HG02588 (cell line): ENCODE measurements around the gene GRK3.
"Not testable (repeated sequence)": the region's sequence is repeated elsewhere in the genome, so short reads cannot be mapped to it uniquely, and the experiment has no call there.

ENCODE experiments used
- ATAC-seq: cut with Tn5 transposase; IDR thresholded peaks from one replicate; pipeline ENCODE4 v1.9.1; 2021; ENCODE audit warnings: mild to moderate bottlenecking, moderate library complexity; ENCODE audit not compliant: unreplicated experiment

GRK3 gene

GRCh38 chr22:25623851-25624250 lies 59.4 kb downstream of the GRK3 start:
- ATAC-seq: no peak

DNA sequence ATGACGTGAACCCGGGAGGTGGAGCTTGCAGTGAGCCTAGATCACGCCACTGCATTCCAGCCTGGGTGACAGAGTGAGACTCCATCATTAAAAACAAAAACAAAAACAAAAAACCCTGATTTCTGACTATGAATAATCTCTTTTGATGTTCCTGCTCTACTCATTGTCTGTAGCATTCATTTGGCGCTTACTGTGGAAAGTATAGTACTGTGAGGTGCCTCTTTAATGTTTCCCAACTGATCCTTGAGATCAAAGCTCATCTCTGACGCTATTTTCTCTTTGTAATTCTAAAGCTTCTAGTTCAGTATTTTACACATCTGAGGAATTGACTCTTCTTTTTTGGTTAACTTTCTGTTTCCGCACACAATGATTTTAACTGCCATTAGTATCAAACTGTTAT lies 60.0 kb downstream of the GRK3 start:
- no peak for ATAC-seq

GRCh38 chr22:25625747-25626623 lies 61.5 kb downstream of the GRK3 start:
- ATAC-seq: not testable (repeated sequence)

DNA sequence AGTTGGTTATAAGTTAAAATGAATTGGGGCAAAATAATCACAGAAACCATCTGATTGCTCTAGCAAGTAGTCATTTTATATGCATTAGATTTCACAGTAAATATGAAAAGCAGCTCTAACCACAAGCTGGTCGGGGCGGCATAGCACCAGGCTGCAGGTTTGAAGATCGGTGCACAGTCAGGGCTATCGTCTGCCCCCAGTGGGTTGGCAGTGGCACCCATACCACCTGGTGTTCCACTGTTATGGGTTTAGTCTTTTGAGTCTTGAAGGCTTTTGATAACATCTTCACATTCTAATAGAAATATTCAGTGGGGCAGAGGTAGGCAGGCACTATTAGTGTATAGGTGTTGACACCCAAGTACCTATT lies 62.1 kb downstream of the GRK3 start:
- no peak for ATAC-seq

DNA sequence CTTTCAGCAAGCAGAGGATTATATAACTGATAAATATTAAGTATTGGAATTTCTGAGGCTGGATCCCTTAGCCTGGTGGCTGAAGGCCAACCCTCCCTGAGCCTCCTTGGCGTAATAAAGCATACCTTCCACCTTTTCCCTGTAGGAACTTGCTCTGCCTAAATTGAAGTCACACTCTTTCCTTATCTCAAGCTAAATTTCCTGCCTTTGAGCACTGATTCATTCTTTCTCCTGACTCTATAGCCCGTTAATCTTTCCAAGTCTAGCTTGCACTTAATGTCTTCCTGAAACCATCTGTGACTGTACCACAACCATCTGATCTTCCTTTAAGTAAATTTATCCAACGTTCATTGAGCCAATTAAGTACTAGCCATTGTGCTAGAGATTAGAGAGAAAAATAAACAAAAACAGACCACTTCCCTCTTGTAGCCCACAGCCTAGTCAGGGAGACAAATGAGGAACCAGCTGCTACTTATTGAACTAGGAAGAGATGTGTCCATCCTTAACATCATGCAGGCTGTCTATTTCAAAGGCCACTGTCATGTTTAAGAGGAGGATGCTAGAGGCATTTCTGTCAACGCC lies 62.9 kb downstream of the GRK3 start:
- ATAC-seq: no peak

DNA sequence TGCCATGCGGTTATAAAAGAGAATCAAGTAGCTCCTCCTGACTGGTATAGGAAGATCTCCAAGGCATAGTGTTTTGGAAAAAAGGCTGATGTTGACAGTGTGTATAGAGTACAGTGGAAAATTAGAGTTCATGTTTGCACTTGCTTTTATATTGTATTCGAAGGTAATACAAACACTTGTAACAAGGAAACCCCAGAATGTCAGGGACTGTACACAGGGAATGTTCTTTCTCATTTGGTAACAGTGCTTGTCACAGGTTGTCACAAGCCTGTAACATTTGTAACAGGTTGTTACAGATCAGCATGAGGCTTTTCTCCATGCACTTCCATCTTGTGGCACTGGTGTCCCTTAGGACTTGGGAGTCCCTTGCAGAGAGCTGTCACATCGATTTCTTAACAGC lies 64.0 kb downstream of the GRK3 start:
- ATAC-seq: no peak

DNA sequence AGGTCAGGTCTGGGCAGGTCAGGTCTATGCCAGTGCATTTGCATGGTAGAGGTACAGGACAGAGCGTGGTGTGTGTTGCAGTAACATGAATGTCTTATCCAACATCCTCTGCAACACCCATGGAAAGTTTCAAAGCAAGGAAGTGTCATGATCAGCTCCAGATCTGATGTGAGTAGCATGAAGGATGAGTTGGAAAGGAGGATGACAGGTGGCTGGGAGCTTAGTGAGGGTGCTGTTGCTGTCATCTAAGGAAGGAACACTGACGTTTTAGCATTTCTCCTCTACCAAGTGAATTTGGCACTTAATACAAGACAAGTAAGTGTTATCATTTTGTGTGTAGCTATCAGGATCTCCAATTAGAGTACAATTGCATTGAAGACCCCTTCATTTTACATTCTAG lies 65.1 kb downstream of the GRK3 start:
- ATAC-seq: no peak

- ATAC-seq: no peak
Measured at GRCh38 chr22:25630447-25630846, 66.0 kb downstream of the GRK3 start.

DNA sequence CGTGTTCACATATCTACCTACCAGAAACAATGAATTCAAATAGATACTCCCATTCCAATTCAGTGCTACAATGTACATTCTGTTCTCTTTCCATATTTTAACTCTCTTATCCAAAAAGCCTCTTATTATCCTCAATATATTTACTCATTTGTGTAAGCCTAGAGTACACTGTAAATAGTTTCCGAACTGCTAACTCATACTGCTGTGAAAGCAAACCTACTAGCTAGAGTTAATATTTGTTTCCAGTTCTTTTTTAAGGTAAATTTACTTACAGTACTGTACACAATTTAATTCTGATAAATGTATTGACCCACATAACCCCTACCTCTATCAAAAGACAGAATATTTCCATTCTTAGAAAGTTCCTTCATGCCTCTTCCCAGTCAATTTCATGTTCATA lies 71.8 kb downstream of the GRK3 start:
- ATAC-seq: no peak

DNA sequence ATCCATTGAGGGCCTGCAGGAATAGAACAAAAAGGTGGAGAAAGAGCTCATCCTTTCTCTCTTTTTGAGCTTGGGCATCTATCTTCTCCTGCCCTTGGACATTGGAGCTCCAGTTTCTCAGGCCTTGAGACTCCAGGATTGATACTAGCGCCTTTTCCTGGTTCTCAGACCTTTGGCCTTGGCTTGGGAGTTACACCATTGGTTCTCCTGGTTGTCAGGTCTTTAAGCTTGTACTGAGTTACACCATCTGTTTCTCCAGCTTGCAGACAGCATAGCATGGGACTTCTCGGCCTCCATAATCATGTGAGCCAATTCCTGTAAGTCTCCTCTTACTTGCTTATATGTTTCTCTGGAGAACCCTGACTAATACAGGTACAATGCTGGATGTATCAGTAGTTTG lies 72.6 kb downstream of the GRK3 start:
- ATAC-seq: no peak

DNA sequence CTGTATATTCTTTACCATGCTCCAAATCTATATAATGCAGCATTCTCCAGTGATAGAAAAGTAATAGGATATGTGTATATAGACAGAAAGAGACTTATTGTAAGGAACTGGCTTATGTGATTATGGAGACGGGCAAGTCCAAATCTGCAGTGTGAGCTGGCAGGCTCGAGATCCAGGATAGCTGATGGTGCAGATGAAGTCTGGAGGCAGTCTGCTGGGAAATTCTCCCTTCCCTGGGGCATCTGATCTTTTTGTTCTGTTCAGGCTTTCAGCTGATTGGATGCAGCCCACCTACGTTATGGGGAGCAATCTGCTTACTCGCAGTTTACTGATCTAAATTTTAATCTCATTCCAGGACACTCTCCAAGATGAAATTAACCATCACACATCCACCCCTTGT lies 73.2 kb downstream of the GRK3 start:
- ATAC-seq: no peak

GRCh38 chr22:25638638-25639037 lies 74.2 kb downstream of the GRK3 start:
- ATAC-seq: no peak

- ATAC-seq: no peak
Measured at GRCh38 chr22:25641650-25642049, 77.2 kb downstream of the GRK3 start.

DNA sequence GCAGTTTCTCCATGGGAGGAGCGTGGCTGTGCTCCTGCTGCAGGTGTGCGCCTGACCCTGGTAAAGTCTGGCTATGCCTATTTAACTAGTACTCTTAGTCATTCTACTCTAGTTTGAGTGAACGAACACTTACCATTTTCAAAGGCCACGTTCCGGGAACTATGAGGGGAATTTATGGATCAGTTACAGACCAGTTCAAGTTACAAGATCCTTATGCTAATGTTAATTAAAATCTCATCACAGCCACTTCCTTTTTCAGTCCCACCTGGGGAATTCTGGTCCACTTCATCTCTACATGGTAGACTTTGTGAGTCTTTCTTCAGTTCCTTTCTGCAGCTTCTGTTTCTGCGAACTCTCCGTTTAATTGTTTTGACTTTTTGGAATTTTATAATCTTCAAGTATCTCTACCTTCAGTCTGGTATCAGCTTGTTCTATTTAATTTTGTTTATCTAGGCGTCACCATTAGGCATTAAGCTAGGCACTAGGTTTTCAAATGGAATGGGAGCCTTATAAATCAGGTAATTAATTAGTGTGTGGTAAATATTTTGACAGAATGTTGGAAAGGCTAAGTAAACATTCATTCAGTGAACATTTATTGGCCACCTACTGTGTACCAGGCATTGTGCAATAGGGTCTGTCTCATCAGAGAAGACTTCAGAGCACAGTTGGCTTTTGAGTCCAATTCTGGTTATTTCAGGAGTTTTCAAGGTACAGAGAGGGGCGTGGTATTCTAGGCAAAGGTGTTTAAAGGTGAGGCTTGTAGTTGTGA lies 78.9 kb downstream of the GRK3 start:
- ATAC-seq: no peak

- ATAC-seq: no peak
Measured at GRCh38 chr22:25644122-25644521, 79.6 kb downstream of the GRK3 start.

DNA sequence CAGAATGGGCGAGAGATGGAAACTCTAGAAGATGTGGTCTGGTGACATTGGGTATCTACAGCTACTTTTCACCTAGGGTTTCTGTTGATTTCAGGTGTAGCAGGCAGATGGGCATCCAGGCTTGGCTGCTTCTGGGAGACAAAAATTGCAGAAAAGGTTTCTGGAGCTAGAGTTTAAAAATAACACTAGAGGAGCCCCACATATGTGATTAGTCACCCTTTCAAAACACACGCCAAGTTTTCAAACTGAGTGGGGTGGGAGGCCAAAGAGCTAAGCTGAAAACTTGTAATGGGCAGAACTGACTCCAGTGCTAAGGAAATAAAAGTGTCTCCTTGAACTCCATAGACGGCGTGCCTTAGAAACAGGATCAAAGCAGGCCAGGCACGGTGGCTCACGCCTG lies 80.8 kb downstream of the GRK3 start:
- no peak for ATAC-seq

GRCh38 chr22:25645964-25646363 lies 81.5 kb downstream of the GRK3 start:
- no peak for ATAC-seq

- no peak for ATAC-seq
Measured at GRCh38 chr22:25650833-25651232, 86.4 kb downstream of the GRK3 start.

GRCh38 chr22:25651332-25652085 lies 87.0 kb downstream of the GRK3 start:
- no peak for ATAC-seq

DNA sequence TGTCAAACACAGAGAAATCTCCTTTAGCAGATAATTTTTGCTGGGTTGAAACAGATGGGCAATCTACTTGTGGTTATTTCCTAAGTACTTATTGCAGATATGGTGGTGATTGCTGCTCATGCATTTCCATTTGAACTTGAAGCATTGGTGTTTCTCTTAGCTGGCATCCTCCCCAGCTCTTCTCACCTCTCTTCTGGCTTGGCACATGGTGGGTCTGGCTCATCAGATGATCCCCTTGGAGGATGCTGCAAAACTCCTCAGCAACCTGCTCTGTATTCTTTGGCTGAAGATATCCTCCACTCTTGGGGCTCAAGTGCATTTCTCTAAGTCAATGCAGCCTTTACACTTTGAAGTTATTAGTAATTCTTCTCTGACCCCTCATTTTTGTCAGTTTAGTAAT lies 90.2 kb downstream of the GRK3 start:
- no peak for ATAC-seq

DNA sequence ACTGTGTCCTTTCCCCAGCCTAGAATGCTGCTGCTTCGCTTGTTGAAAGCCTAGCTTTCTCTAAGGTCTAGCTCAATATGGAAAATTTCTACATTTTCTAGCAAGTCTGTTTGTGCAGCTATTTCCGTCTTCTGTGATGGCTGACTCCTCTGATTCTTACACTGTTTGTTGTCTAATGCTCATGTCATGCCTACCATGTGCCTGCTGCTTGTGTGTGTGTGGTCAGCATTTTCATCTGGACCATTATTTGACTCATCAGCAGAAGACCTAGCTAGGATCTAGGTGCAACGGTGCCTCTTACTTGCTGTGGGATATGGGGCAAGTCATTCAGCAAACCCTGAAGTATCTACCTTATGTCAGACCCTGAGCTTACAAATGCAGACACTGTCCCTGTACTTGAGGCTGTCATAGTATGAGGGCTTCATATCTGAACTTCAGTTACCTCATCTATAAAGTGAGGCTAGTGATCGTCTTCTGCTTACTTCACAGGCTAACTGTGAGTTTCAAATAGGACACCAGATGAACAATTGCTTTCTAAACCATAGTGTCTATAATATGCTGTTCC lies 91.0 kb downstream of the GRK3 start:
- ATAC-seq: no peak
